GM12874 (cell line): ENCODE data around the gene TLCD3B.

Source experiments
- CTCF ChIP-seq: IDR thresholded peaks from 2 replicates; pipeline ENCODE4 v1.5.1; 2011; ENCODE audit warnings: low read depth, mild to moderate bottlenecking, control low read depth, low read length, moderate library complexity; ENCODE audit not compliant: insufficient read depth

Gene TLCD3B

GRCh38 chr16:30004811-30005242 lies 26.2 kb downstream of the TLCD3B start:
- TF ChIP-seq CTCF, result no peak

- no peak for TF ChIP-seq CTCF
Observed at GRCh38 chr16:30004424-30004776, 26.7 kb downstream of the TLCD3B start.

- no peak for TF ChIP-seq CTCF
Observed at GRCh38 chr16:30003670-30004423, 27.2 kb downstream of the TLCD3B start.

- TF ChIP-seq CTCF, result no peak
Observed at GRCh38 chr16:30002614-30003346, 28.3 kb downstream of the TLCD3B start.

- TF ChIP-seq CTCF, result no peak
Observed at GRCh38 chr16:30000735-30001631, 30.1 kb downstream of the TLCD3B start.

GRCh38 chr16:29999605-30000004 lies 31.5 kb downstream of the TLCD3B start:
- no peak for TF ChIP-seq CTCF

GRCh38 chr16:29996766-29997250 lies 34.3 kb downstream of the TLCD3B start:
- no peak for TF ChIP-seq CTCF
